HUES48 (cell line): ENCODE results near the gene ATP6V1G1.

Experiments used
- H3K27ac ChIP-seq: one replicate; pipeline ENCODE4 v1.7.0; 2013; ENCODE audit warnings: low read depth, low read length, inconsistent platforms
- H3K27me3 ChIP-seq: 2 replicates; pipeline ENCODE4 v1.6.1; 2013; ENCODE audit warnings: mild to moderate bottlenecking, low read length; ENCODE audit not compliant: control insufficient read depth, insufficient read depth
- H3K36me3 ChIP-seq: 2 replicates; pipeline ENCODE4 v1.6.1; 2013; ENCODE audit warnings: low read length; ENCODE audit not compliant: control insufficient read depth, insufficient read depth
- H3K4me1 ChIP-seq: 2 replicates; pipeline ENCODE4 v1.6.1; 2013; ENCODE audit warnings: mild to moderate bottlenecking, low read length; ENCODE audit not compliant: control insufficient read depth, insufficient read depth
- H3K4me3 ChIP-seq: 2 replicates; pipeline ENCODE4 v1.5.1; 2013; ENCODE audit warnings: mild to moderate bottlenecking, low read depth, low read length
- H3K9ac ChIP-seq: 2 replicates; pipeline ENCODE4 v1.6.1; 2013; ENCODE audit warnings: mild to moderate bottlenecking, low read depth, low read length, moderate library complexity
- H3K9me3 ChIP-seq: 2 replicates; pipeline ENCODE4 v1.6.1; 2013; ENCODE audit warnings: low read length; ENCODE audit not compliant: control insufficient read depth, insufficient read depth

Gene ATP6V1G1

DNA sequence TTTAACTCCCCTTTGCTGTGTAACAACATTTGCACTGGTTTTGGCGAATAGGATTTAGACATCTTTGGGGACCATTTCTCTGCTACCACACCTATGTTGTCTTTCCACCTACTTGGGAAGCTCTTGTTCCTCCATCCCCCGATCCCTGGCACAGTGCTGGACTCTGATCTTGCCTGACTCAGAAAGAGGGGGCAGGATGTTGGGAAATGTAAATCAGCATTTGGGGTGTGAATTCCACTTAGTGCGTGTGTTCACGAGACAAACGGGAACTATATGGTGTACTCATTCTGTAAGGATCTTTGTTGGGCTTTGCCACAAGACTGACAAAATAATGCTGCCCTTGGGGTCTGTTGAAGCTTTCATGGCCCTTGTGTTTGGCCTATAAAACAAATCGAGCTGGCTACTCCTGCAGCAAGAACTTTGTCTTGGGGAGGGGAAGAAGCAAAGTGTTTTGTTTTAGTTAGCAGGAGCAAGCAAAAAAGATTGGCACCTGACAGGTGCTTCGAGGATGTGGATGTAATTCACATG, 42.1 kb downstream of the ATP6V1G1 start:
- H3K27ac ChIP-seq = no peak overlapping the region
- H3K4me3 ChIP-seq = no peak overlapping the region
- no peaks in the 10 kb centered on the region for H3K27me3 ChIP-seq
- H3K36me3 ChIP-seq = peaks cover 38% of the 10 kb centered on the region; the same call in 1 of the 2 replicates
- H3K4me1 ChIP-seq = no peaks in the 10 kb centered on the region
- H3K9me3 ChIP-seq = no peaks in the 10 kb centered on the region
- H3K9ac ChIP-seq = no peak overlapping the region

DNA sequence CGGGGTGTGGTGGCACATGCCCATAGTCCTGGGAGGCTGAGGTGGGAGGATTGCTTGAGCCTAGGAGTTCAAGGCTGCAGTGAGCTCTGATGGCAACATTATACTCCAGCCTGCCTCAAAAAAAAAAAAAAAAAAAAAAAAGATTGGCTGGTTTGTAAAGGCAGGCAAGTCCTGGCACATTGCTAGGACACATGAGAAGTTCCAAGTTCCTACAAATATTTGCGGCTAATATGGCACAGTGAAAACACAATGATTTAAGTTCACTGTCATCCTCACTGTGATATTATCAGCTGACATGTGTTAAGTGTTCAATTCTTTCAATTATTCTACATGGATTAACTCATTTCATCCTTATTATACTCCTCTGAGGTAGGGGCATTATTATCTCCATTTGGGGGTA, 43.6 kb downstream of the ATP6V1G1 start:
- no peaks in the 10 kb centered on the region for H3K27me3 ChIP-seq
- no peak overlapping the region for H3K9ac ChIP-seq
- no peak overlapping the region for H3K4me3 ChIP-seq
- peaks cover 39% of the 10 kb centered on the region; the same call in 1 of the 2 replicates for H3K36me3 ChIP-seq
- no peaks in the 10 kb centered on the region for H3K4me1 ChIP-seq
- H3K27ac ChIP-seq = no peak overlapping the region
- H3K9me3 ChIP-seq = no peaks in the 10 kb centered on the region

DNA sequence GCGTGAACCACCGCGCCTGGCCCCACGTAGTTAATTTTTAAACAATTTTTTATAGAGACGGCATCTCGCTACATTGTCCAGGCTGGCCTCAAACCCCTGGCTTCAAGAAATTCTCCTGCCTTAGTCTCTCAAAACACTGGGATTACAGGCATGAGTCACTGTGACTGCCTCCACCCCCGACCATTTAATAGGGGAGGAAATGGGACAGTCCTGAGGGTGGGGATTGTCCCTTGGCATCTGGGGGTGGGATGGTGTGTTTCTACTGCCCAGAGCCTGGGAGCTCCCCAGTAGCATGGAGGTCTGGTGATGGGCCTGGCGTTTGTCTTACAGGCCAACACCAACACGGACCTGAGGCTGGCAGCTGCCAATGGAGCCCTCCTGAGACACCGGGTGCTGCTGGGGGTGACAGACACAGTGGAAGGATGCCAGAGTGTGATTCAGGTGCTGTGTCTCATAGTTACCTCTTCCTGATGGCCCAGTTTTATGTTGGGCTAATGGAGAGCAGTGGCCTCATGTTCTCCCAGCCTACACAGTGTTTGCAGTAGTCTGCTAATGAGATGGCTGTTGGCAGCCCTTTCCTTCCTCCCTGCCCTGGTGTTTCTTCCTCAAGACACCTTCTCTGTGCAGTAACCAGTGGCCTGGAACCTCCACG, 46.0 kb downstream of the ATP6V1G1 start:
- no peaks in the 10 kb centered on the region for H3K4me1 ChIP-seq
- H3K27me3 ChIP-seq = no peaks in the 10 kb centered on the region
- no peak overlapping the region for H3K27ac ChIP-seq
- H3K9ac ChIP-seq = no peak overlapping the region
- H3K36me3 ChIP-seq = peaks cover 32% of the 10 kb centered on the region; the same call in 1 of the 2 replicates
- no peaks in the 10 kb centered on the region for H3K9me3 ChIP-seq
- H3K4me3 ChIP-seq = no peak overlapping the region

DNA sequence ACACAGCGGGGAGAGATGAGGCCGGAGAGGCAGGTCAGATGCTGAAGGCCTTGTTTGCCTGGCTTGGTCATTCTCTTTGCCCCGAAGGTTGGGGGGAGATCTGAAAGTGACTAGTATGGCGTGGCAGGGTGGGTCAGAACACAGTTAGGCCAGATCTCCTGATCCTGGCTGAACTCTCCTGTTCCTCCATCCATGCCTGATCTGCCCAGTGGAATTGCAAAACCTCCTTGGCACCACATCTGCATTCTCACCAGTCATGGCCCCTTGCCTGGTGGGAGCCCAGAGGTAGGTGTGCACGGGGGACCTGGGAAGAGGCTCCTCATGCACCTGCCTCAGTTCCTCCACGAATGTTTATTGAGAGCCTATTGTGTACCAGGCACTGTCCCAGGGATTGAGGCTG, 46.8 kb downstream of the ATP6V1G1 start:
- no peak overlapping the region for H3K4me3 ChIP-seq
- peaks cover 29% of the 10 kb centered on the region; the same call in 1 of the 2 replicates for H3K36me3 ChIP-seq
- H3K9ac ChIP-seq = no peak overlapping the region
- no peaks in the 10 kb centered on the region for H3K4me1 ChIP-seq
- H3K27ac ChIP-seq = no peak overlapping the region
- no peaks in the 10 kb centered on the region for H3K27me3 ChIP-seq
- H3K9me3 ChIP-seq = no peaks in the 10 kb centered on the region

DNA sequence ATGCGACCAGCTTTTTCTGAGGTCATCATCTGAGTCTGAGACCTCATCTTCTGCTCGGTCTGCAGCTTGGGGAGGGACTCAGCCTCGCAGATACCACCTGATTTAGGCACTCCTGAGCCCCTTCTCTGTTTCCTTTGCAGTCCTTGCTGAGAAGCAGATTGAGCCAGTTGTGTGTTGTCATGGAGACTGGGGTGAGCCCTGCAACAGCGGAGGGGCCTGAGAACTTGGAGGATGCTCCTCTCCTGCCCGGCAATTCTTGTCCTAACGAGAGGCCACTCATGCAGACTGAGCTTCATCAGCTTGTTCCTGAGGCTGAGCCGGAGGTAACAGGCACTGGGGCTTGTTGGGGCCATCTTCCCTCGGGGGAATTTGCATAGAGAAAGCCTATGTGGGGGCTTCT, 50.8 kb downstream of the ATP6V1G1 start:
- Histone ChIP-seq H3K9me3 (no peaks in the 10 kb centered on the region), H3K9ac (no peak overlapping the region), H3K27me3 (no peaks in the 10 kb centered on the region), H3K27ac (no peak overlapping the region), H3K4me3 (no peak overlapping the region), H3K36me3 (peaks cover 19% of the 10 kb centered on the region; the same call in 1 of the 2 replicates), H3K4me1 (no peaks in the 10 kb centered on the region)

DNA sequence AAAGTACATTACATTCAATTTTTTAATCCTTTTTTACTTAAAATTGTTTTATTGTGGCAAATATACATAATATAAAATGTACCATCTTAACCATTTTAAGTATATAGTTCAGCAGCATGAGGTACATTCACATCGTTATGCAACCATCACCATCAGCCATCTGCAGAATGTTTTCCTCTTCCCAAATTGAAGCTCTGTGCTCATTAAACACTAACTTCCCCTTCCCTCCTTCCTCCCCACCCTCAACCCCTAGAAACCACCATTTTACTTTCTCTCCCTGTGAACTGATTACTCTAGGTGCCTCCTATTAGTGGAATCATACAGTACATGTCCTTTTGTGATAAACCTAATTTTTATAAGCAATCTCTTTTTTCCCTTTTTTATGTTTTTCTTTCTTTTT, 54.4 kb downstream of the ATP6V1G1 start:
- no peaks in the 10 kb centered on the region for H3K27me3 ChIP-seq
- no peak overlapping the region for H3K4me3 ChIP-seq
- no peak overlapping the region for H3K27ac ChIP-seq
- H3K4me1 ChIP-seq = no peaks in the 10 kb centered on the region
- H3K9ac ChIP-seq = no peak overlapping the region
- H3K9me3 ChIP-seq = no peaks in the 10 kb centered on the region
- H3K36me3 ChIP-seq = peaks cover 18% of the 10 kb centered on the region

DNA sequence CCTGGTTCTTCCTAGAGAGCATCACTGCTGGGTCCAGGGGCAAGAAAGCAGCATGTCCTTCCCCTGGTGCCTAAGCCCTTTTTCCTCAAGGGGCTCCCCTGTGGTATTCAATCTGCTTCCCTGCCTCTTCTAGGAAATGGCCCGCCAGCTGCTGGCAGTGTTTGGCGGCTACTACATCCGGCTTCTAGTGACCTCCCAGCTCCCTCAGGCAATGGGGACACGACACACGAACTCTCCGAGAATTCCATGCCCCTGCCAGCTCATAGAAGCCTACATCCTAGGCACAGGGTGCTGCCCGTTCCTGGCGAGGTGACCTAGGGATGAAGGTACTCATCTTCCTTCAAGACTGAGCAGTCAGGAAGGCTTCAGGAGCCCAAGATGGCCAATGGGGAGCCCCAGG, 55.4 kb downstream of the ATP6V1G1 start:
- no peak overlapping the region for H3K4me3 ChIP-seq
- H3K27me3 ChIP-seq = no peaks in the 10 kb centered on the region
- no peak overlapping the region for H3K27ac ChIP-seq
- no peak overlapping the region for H3K9ac ChIP-seq
- H3K4me1 ChIP-seq = no peaks in the 10 kb centered on the region
- H3K9me3 ChIP-seq = no peaks in the 10 kb centered on the region
- peaks cover 18% of the 10 kb centered on the region for H3K36me3 ChIP-seq

DNA sequence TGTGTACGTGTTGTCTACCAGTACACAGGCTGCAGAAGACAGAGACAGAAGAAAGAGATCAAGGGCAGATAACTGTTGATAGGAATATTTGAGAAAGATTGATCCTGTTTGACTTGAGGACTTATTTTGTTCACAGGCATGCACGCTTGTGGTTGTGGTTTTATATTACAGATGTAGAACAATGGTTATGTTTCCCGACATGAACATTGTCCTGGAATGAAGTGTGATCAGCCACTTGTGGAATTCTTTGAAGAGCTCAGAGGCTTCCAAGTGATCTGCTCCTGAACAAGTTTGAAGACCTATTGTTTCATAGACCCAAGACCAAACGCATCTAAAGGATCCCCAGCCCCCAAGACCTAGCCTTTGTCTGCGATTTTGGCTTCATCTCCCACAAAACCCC, 56.3 kb downstream of the ATP6V1G1 start:
- Histone ChIP-seq H3K27me3 (no peaks in the 10 kb centered on the region), H3K36me3 (peaks cover 18% of the 10 kb centered on the region), H3K27ac (no peak overlapping the region), H3K4me3 (no peak overlapping the region), H3K4me1 (no peaks in the 10 kb centered on the region), H3K9ac (no peak overlapping the region), H3K9me3 (no peaks in the 10 kb centered on the region)
